GM21619 (cell line): ENCODE measurements around the gene SLC13A3.

Experiments used
- ATAC-seq: cut with Tn5 transposase; IDR thresholded peaks from one replicate; pipeline ENCODE4 v1.9.1; 2021; ENCODE audit not compliant: unreplicated experiment

Gene SLC13A3

DNA sequence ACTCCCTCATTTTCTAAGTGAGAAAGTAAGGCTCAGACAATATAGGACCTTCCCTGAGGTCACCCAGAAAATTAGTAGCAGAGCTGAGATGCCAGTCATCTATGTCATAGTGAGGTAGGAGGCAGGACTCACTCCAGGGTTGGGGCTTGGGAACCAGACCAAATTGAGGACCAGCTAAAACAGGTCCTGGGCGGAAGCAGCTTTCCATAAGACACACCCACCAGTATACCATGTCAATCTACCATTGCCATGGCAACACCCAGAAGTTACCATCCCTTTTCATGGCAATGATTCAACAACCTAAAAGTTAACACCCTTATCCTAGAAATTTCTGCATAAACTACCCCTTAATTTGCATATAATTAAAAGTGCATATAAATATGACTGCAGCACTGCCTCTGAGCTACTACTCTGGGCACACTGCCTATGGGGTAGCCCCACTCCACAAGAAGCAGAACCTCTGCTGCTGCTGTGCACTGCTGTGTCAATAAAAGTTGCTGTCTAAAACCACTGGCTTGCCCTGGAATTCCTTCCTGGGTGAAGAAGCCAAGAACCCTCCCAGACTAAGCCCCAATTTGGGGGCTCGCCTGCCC lies 70.5 kb downstream of the SLC13A3 start:
- no peak for ATAC-seq

DNA sequence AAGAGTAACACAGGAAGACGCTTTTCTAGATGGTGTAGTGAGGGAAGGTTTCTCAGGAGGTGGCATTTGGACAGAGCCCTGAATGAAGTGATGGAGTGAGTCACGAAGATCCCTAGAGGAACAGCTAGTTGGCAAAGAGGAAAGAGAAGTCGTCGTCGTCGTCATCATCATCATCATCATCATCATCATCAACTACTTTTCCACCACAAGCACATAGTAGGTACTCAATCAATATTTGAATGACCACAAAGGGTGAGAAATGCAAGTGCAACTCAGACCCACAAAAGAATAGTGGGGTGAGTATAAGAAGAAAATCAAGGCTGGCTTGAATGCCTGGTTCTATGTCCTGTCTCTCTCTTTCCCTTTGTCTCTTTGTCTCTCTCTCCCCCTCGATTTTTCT lies 72.5 kb downstream of the SLC13A3 start:
- ATAC-seq = no peak

DNA sequence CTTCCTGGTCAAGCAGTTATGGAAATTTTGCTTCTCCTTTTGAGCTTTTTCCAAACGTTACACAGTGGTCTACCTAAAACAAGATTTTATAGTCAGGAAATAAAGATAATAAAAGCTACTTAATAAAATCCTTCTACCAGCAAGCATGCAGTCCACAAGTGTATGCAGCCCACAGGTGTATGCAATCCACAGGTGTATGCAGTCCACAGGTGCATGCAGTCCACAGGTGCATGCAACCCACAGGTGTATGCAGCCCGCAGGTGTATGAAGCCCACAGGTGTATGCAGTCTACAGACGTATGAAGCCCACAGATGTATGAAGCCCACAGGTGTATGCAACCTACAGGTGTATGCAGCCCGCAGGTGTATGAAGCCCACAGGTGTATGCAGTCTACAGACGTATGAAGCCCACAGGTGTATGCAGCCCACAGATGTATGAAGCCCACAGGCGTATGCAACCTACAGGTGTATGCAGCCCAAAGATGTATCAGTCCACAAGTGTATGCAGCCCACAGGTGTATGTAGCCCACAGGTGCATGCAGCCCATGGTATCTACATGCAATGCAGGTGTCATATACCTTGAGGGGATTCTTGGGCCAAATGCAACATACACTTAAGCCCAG lies 74.4 kb downstream of the SLC13A3 start:
- no peak for ATAC-seq

DNA sequence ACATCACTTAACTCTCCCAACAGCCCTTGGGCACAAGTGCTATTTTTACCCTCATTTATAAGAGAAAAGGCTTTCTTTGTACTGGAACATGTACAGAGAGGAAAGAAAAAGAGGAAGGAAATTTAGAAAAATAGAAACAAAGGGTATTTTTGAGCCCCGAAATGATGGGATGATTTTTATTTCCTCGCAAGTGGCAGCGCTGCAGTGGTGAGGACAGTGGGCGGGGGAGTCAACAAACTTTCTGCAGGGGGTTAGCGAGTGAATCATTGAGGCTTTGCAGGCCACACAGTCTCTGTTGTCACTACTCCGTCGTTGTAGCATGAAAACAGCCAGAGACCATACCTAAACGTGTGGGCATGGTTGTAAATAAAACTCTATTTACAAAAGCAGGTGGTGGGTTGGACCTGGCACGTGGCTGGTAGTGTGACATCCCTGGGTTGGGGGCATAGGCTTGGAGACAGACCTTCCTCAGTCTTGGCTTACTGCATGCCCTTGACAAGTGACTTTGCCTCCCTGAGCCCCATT lies 75.3 kb downstream of the SLC13A3 start:
- ATAC-seq = no peak

DNA sequence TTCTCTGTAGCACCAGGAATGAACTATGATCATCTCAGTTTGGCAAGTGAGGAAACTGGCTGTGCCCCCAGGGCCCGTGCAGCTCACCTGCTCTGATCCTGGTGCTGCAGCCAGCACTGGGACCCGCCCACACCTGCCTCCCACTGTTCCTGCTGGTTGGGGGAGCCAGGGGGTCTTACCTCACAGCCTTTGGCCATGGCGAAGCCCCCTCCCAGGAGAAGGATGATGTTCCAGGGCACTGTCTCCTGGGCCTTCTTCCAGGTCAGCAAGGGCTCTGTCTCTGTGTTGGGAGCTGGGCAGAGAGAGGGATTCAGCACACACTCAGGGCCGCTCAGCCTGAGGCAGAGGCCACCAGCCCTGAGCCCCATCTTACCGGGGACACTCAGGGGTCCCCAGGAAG lies 75.9 kb downstream of the SLC13A3 start:
- no peak for ATAC-seq

DNA sequence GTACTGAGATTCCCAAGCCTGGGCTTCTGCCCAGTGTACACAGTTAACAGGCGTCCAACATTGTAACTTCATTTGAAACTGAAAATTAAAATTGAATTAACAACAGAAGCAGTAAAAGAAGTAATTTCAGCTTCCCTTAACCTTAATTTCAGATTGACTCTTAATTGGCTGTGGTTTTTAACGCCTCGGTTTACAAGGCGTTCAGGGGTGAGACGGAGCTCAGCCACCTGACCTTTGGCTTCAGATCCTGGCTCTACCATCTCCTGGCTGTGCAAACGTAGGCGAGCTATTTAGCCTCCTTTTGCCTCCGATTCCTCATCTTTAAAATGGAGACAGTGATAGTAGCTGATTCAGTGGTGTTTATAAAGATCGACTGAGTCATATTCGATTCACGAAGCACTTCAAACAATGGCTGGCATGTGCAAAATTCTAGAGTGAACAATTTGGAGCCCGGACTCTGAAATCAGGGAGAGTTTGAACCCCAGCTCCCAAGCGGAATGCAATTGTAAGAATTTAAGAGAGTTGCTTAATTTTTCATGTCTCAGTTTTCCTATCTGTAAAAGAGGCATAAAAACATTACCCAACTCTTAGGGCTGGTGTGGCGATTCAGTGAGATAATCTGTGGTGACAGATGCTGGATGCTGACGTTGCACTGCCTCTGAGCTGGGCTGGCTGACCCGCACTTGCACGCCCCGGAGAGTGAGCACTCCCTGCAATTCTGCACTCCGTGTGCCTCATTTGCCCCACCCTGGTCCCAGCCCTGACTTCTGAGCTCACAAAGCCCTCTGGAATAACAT lies 77.3 kb downstream of the SLC13A3 start:
- ATAC-seq = no peak

DNA sequence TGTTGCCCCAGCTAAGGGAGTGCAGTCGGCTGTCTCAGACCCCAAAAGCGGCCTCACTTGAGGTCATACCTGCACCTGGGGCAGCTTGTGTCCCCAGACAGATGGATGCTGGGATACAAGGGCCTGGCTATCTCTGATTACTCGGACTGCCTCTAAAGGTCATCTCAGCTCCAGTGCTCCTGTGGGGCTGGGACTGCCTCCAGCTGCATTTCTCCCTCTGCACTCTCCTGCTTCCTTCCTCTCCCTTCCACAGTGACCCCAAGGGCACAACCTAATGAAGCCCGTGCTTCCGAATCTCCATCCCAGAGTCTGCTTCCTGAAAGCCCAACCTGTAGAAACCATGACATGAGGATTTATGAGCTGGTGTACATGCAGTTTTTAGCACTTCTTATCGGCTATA lies 78.0 kb downstream of the SLC13A3 start:
- no peak for ATAC-seq

DNA sequence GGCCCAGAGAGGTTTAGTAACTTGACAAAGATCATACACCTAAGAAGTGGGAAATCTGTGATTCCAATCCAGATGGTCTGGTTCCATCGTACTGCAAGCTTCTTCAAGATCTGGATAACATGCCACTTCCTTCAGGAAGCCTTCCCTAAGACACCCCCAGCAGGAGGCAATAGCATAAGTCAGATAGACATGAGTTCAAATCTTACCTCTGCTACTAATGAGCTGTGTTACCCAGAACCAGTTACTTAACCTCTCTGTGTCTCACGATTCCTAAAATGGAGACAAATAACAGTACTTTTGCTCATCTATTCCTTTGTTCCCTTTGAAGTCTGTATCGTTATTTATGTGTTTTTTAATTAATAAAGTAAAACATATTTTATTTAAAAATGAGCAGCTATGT lies 78.5 kb downstream of the SLC13A3 start:
- no peak for ATAC-seq

DNA sequence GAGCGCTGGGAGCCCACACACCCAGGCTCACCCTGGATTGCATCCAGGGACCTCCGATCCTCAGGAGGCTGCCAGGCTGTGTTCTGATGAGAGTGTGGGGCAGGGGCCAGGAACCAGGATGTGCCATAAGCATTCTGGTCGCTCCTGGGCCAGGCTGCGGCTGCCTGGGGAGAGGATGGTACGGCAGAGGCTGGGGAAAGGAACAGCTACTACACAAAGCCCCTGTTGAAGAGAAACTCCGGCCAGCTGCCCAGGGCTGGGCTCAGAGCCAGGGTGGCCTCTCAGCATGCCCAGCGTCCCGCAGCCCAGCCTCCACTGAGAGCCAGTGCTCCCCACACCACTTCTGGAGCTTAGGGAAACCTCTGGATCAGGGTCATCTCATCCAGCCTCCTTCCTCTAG lies 79.1 kb downstream of the SLC13A3 start:
- ATAC-seq = no peak

DNA sequence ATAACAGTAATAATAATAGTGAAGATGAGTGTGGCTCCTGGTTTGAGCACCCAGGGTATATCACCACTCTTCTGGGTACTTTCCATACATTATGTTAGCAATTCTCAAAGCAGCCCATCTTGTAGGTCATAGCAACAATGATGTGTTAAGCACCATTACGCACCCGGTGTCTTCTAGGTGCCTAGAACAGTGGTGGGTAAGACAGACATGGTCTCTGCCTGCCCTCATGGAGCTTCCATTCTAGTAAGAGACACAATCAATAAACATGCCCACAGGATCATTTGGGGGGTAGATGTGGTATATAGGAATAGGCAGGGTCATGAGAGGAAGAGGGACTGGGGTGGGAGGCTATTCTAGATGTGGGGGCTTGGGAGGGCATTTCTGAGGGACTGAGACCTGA lies 79.8 kb downstream of the SLC13A3 start:
- no peak for ATAC-seq

DNA sequence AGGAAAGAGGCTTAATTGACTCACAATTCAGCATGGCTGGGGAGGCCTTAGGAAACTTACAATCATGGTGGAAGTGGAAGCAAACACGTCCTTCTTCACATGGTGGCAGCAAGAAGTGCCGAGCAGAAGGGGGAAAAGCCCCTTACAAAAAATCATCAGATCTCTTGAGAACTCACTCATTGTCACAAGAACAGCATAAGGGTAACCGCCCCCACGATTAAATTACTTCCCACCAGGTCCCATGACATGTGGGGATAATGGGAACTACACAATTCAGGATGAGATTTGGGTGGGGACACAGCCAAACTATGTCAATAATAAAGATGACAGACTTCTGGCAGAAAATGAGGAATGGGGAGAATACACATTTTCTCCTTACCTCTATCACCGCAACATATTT lies 80.3 kb downstream of the SLC13A3 start:
- no peak for ATAC-seq

DNA sequence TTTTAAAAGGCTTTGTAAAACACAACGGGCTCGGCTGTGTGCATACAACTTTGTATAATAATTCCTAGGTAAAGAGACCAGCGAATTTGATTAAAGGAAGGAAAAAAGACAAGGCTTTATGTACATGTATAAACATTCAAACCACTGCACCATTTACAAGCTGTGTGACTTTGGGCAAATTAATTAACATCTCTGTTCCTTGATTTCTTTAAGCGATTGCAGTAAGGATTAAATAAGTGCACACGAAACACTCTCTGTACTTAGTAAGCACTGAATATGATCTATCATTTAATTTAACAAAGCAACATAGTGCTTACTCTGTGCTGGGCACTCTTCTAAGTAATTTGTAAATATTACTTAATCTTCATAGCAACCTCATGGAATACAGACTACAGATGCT lies 81.3 kb downstream of the SLC13A3 start:
- no peak for ATAC-seq

DNA sequence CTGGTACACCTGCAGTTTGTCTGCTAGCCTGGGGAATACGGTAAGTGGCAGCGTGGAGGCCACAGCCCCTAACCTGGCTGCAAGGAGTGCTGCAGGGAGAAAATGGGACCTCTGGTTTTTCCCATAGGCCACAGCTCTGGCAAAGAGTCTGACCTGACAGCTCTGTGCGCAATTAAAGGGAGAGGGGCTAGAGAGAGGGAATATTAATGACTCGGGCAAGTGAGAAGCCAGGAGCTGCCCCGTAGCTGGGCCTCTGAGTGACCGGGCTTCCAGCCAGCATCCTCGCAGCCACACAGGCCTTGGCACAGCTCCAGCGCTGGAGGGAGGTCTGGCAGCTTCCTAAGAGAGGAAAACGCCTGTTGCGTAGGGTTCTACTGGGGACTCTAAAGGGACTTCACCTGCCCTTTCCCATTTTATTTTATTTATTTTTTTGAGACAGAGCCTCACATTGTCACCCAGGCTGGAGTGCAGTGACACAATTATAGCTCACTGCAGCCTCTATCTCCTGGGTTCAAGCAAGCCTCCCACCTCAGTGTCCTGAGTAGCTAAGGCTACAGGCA lies 82.6 kb downstream of the SLC13A3 start:
- ATAC-seq = no peak

DNA sequence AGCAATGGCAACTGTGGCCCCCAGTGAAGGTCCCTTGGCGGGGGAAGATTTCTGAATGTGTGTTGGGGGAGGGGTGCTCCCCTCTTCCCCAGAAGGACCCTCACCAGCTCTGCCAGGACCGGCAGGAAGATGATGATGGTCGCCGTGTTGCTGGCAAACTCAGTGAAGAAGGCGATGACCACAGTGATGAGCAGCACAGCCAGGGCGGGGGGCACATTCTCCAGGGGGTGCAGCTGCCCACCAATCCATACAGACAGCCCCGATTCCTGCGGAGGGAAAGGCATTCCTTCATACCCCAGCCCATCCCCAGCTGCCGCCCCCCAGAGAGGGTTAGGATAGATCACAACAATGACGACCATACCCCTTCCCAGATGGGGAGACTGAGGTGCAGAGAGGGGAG lies 85.1 kb downstream of the SLC13A3 start:
- no peak for ATAC-seq

DNA sequence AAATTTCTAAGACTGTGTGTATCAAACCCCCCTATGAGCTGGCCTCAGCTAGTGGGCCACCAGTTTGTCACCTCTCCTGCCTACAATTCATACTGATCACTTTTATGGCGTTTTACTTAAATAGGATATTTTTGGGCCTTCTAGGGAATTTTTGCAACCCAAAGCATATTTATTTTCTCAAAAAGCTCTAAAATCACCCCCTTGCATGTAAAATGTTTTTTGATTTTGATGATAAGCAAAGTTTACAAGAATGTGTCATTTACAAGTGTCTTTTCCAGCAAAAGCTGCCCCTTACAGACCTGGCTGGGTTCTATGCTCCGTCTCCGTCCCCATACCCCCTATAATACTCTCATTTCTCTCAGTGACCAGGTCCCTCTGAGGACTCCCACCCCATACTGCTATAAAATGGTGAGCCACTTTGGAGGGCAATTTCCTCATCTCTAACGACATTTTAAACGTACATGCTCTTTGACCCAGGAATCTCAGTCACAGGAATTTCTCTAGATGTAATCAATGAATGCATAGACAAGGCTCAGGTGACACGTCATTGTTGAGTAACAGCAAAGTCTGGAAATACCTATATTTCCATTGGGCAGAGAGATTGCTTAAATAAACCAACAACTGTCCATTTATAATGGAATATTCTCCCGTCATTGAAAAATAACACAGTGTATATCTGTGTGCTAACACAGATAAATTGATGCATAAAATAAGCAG lies 86.9 kb downstream of the SLC13A3 start:
- no peak for ATAC-seq

DNA sequence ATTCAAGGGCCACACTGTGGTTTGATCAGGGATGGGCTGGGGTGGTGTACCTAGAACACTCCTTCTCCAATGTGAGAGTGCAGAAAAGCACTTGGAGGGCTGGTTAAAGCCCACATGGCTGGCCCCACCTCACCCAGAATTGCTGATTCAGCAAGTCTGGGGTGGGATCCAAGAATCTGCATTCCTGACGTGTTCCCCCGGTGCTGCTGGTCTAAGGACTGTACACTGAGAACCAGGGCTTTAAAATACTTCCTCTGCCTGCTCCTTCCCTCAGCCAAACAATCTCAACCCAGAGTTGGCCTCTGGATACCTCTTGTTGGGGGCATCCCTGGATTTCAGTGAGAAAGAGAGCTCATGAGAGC lies 87.4 kb downstream of the SLC13A3 start:
- no peak for ATAC-seq

DNA sequence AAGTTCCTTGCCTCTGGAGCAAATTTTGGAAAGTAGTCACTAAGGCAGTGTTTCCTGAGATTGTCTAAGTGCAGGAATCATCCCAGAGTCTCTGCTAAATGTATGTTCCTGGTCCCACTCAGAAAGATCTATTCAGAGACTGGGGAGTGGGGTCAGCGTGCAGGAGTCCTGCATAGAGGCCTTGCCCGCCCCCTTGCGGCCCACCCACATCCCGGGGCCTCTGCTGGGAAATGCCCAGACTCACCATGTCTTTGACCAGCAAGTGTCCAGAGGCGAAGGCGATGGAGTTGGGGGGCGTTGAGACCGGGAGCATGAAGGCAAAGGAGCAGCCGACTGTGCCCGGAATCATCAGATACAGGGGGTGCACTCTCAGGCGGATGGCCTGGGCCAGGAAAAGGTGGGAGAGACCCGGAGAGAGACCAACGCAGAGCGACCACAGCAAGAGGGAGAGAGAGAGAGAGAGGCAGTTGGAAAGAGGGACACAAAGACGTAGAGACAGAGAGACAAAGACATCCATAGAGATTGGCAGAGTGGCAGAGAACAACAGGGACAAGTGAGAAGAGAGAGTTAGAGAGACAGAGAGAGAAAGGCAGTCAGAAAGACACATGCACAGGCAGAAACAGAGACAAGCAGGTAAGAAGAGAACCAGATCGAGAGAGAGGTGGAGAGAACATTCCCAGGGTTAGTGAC lies 87.9 kb downstream of the SLC13A3 start:
- no peak for ATAC-seq

DNA sequence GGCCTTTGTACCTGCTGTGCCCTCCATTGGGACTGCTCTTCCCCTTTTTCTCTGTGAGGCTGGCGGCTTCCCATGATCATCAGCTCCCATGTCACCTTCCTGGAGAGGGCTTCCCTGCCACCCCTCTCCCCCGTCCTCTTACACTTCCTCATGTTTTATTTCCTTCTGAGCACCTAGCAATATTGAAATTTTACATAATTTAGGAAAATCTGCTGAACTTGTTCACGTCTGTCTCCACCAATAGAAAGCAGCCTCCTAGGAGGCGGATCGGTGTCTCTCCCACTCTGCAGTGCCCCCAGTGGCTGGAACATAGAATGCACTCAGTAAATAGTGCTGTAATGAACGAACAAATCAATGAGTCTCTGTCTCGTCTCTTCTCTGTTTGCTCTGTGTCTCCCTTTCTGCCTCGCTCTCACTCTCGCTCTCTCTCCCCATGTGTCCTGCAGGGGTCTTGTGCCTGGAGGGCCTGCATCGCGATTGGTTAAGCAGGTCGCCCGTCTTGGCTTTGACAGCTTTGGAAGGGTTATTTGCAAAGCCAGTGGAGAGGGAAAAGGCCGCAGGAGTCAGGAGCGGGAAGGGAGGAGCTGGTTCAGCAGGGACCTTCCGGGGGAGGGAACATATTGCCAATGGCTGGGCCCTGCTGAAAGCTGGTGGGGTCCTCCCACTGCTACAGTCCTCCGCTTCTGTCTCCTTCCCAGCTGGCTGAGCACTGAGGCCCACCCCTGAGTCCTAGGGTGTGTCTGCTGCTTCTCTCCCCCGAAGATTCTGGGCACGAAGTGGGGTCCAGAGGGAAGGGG lies 88.7 kb downstream of the SLC13A3 start:
- peak; percentile 70 for ATAC-seq

DNA sequence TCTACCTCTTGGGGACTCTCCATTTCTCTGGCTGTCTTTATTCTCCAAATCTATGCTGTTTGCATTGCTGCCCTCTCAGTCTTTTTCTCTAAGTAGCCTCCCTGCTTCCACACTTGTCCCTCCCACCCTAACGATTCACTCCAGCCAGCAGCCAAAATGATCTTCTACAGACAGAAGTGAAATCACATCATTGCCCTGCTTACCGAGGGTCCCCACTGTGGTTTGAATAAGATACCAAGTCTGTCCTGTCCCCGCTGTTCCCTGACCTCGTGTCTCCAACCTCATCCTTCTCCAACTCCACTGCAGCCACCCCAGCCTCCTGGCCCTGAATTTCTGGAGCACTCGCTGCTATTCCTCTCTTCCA lies 89.3 kb downstream of the SLC13A3 start:
- ATAC-seq = no peak
